ENCODE results near the gene CENPP.

The CENPP gene

GRCh38 chr9:92429836-92430235, 104.1 kb downstream of the CENPP start:
- no peak for DNase-seq

- DNase-seq: no peak
Observed at GRCh38 chr9:92432350-92432749, 106.6 kb downstream of the CENPP start.

- no peak for DNase-seq
Observed at GRCh38 chr9:92432972-92433548, 107.3 kb downstream of the CENPP start.

- no peak for DNase-seq
Observed at GRCh38 chr9:92435263-92435662, 109.5 kb downstream of the CENPP start.

GRCh38 chr9:92438900-92439526, 113.3 kb downstream of the CENPP start:
- DNase-seq: peak; percentile 20 to 59

- DNase-seq: no peak
Observed at GRCh38 chr9:92439921-92440750, 114.4 kb downstream of the CENPP start.

GRCh38 chr9:92440751-92441046, 114.9 kb downstream of the CENPP start:
- DNase-seq: no peak

- no peak for DNase-seq
Observed at GRCh38 chr9:92444841-92445240, 119.1 kb downstream of the CENPP start.

GRCh38 chr9:92446536-92446935, 120.8 kb downstream of the CENPP start:
- no peak for DNase-seq

GRCh38 chr9:92455217-92455616, 129.5 kb downstream of the CENPP start:
- peak; percentile 19 to 37 for DNase-seq

- DNase-seq: no peak
Observed at GRCh38 chr9:92457576-92457975, 131.8 kb downstream of the CENPP start.

GRCh38 chr9:92463387-92463786, 137.6 kb downstream of the CENPP start:
- DNase-seq: no peak

GRCh38 chr9:92463984-92464383, 138.2 kb downstream of the CENPP start:
- no peak for DNase-seq

- no peak for DNase-seq
Observed at GRCh38 chr9:92467041-92467440, 141.3 kb downstream of the CENPP start.

- no peak for DNase-seq
Observed at GRCh38 chr9:92467511-92467910, 141.8 kb downstream of the CENPP start.

- DNase-seq: no peak
Observed at GRCh38 chr9:92468206-92468605, 142.5 kb downstream of the CENPP start.

- DNase-seq: no peak
Observed at GRCh38 chr9:92474587-92474986, 148.8 kb downstream of the CENPP start.

- no peak for DNase-seq
Observed at GRCh38 chr9:92476962-92477361, 151.2 kb downstream of the CENPP start.

GRCh38 chr9:92478783-92479182, 153.0 kb downstream of the CENPP start:
- no peak for DNase-seq

- DNase-seq: no peak
Observed at GRCh38 chr9:92479346-92479745, 153.6 kb downstream of the CENPP start.

- no peak for DNase-seq
Observed at GRCh38 chr9:92480291-92480771, 154.6 kb downstream of the CENPP start.

GRCh38 chr9:92480986-92481633, 155.4 kb downstream of the CENPP start:
- DNase-seq: no peak

- DNase-seq: no peak
Observed at GRCh38 chr9:92482329-92482728, 156.6 kb downstream of the CENPP start, which contains the start of gene ASPN. Gene ASPN, minus strand, starts transcription at chr9:92482506.

GRCh38 chr9:92482805-92483204, 157.1 kb downstream of the CENPP start:
- no peak for DNase-seq

Data from Kasumi-1 (cell line).